GM20000 (cell line): ENCODE data around the gene APOE.
"Not testable (repeated sequence)": the region's sequence is repeated elsewhere in the genome, so short reads cannot be mapped to it uniquely, and the experiment has no call there.

ENCODE experiments used
- DNase-seq: peaks from one replicate; pipeline ENCODE4 v3.0.0; 2012; ENCODE audit warnings: low spot score
- CTCF ChIP-seq: IDR thresholded peaks from 2 replicates; pipeline ENCODE4 v1.5.1; 2012; ENCODE audit warnings: mild to moderate bottlenecking, control low read depth; ENCODE audit errors: extremely low read depth, missing control alignments

Gene APOE

GRCh38 chr19:44905437-44906160 lies at the start of gene APOE:
APOE (plus strand) TSS chr19:44905796; CDS start chr19:44906625, 829 bp downstream.
- TF ChIP-seq CTCF = no peak
- no peak for DNase-seq

- DNase-seq = no peak
- TF ChIP-seq CTCF = no peak
Observed at GRCh38 chr19:44856421-44857083, 49.0 kb upstream of the APOE start.

GRCh38 chr19:44857837-44858236 lies 47.8 kb upstream of the APOE start:
- no peak for TF ChIP-seq CTCF
- DNase-seq = no peak

- DNase-seq = not testable (repeated sequence)
Observed at GRCh38 chr19:44861576-44861975, 44.0 kb upstream of the APOE start.

- TF ChIP-seq CTCF = no peak
- DNase-seq = no peak
Observed at GRCh38 chr19:44863990-44864389, 41.6 kb upstream of the APOE start.

- no peak for DNase-seq
- TF ChIP-seq CTCF = no peak
Observed at GRCh38 chr19:44865196-44865767, 40.3 kb upstream of the APOE start.

GRCh38 chr19:44866664-44867063 lies 38.9 kb upstream of the APOE start:
- TF ChIP-seq CTCF = no peak
- DNase-seq = no peak
